ENCODE data around the gene TXNDC2.
"Not testable (repeated sequence)": the region's sequence is repeated elsewhere in the genome, so short reads cannot be mapped to it uniquely, and the experiment has no call there.

TXNDC2 gene

GRCh38 chr18:9884532-9885140, 1.1 kb upstream of the TXNDC2 start:
- DNase-seq (ENCODE audit: low spot score) = no peak

GRCh38 chr18:9886005-9886348, 204 bp downstream of the TXNDC2 start:
- DNase-seq (ENCODE audit: low spot score) = no peak

GRCh38 chr18:9887992-9888391, 2.2 kb downstream of the TXNDC2 start:
- DNase-seq (ENCODE audit: low spot score) = no peak

DNA sequence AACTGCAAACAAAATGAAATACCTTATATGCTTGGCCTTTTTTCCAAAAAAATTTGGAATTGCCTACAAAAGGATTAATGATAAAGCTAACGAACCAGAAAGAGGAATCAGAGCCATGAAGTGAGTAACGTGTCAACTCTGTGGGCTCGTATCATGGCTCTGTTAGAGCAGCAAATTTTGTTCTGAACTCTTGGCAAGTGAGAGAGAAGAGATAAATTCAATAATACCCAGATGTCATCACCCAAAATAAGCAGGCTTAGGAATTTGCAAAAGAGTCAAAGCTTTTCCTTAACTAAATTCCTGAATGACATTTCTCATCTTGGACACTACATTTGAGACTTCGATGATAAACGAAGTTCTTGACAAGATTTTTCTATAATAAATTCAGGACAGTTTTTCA, 4.4 kb downstream of the TXNDC2 start:
- DNase-seq (ENCODE audit: low spot score) = no peak

GRCh38 chr18:9890957-9891356, 5.2 kb downstream of the TXNDC2 start:
- DNase-seq (ENCODE audit: low spot score) = no peak

DNA sequence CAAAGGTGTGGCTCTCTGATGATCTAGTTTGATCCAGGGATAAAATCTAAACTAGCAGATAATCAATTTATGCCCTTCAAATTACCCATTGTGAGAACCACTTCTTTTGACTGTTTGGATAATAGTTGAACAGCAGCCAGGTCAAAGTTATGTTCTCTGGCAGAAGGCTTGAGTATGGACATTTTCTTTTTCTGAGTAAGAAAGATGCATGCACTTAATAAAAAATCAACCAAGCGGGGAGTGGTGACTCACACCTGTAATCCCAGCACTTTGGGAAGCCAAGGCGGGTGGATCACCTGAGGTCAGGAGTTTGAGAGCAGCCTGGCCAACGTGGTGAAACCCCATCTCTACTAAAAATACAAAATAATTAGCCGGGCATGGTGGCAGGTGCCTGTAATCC, 5.7 kb downstream of the TXNDC2 start:
- DNase-seq (ENCODE audit: low spot score) = not testable (repeated sequence)

GRCh38 chr18:9894454-9895068, 8.8 kb downstream of the TXNDC2 start:
- no peak for DNase-seq (ENCODE audit: low spot score)

DNA sequence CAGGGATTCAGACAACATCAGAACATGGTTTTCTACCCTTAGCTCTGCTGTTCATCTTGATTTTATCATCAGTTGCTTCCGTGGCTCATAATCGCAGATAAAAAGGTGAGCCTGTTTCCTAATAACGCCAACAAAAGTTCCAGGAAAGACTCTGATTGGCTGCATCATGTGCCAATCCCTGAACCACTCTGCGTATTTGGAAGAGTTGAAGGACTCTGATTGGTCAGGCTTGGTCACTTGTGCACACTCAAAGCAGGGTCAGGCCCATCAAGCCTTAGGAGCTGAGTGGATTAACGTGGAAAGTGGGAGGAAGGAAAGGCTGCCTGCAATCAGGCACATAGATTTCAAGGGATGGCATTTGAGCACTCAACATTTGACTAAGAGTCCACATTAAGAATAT, 11.4 kb downstream of the TXNDC2 start:
- no peak for DNase-seq (ENCODE audit: low spot score)

- not testable (repeated sequence) for DNase-seq (ENCODE audit: low spot score)
These were observed 12.1 kb downstream of the TXNDC2 start for GRCh38 chr18:9897787-9898291.

DNA sequence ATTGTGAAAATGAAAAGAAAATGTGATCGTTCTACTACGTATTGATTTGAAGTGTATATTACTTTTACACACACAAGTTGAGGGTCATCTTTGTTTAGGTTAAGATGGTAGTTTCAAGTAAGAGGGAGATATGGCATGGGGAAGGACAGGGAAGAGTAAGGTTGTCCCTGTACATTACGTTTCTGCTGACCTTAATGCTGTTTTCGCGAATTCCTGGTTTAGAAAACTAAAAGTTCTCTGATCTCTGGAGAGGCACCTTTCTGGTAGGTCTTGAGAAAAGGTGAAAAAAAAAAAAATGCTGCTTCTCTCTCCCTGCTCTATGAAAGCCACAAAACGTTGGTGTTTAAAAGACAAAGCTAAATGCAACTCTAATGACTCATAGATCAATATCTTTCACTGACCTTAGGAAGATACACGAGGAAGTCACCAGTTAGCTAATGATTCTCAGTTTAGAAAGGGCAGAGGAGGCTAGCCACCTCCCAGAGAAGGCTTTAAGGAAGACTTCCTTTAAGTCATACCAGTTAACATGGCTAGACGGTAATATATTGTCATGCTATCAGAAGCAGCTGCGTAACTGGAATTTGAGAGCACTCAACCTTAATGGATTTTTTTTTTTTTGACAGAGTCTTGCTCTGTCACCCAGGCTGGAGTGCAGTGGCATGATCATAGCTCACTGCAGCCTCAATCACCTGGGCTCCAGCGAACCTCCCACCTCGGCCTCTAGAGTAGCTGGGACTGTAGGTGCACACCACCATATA, 13.2 kb downstream of the TXNDC2 start:
- no peak for DNase-seq (ENCODE audit: low spot score)

- DNase-seq (ENCODE audit: low spot score) = not testable (repeated sequence)
These were observed 13.8 kb downstream of the TXNDC2 start for GRCh38 chr18:9899550-9899930.

DNA sequence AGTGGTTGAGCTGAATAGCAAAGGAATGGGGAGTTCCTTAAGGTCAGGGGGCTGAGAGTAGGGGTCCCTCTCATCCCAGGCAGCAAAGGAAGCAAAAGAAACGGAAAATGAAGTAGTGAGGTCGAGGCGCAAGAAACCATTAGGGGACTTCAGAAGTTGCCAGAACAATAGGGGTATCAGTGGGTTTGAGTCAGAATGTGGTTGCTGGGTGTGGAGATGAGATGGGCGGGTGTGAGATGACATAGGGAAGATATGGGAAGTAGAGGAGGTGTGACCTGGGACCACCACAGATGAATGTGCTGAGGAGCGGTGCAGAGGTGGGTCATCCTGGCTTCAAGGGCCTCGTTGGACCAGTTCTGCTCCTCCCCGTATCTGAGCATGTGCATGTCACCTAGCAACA, 14.9 kb downstream of the TXNDC2 start:
- no peak for DNase-seq (ENCODE audit: low spot score)

GRCh38 chr18:9901377-9901776, 15.6 kb downstream of the TXNDC2 start:
- DNase-seq (ENCODE audit: low spot score) = no peak

DNA sequence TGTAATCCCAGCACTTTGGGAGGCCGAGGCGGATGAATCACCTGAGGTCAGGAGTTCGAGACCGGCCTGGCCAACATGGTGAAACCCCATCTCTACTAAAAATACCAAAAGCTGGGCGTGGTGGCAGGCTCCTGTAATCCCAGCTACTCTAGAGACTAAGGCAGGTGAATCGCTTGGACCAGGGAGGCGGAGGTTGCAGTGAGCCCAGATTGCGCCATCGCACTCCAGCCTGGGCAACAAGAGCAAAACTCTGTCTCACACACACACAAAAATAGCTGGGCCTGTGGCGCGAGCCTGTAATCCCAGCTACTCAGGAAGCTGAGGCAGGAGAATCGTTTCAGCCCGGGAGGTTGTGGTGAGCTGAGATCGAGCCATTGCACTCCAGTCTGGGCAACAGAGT, 16.5 kb downstream of the TXNDC2 start:
- not testable (repeated sequence) for DNase-seq (ENCODE audit: low spot score)

DNA sequence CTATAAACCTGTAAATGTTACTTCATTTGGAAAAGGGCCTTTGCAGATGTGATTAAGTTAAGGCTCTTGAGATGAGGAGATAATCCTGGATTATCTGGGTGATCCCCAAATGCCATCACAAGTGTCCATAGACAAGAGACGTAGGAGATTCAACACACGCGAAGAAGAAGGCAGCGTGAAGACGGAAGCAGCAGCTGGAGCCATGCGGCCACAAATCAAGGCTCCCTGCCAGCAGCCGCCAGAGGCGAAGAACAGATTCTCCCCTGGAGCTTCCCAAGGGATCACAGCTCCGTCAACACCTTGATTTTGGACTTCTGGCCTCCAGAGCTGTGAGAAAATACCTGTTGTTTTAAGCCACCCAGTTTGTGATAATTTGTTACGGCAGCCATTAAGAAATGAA, 17.1 kb downstream of the TXNDC2 start:
- no peak for DNase-seq (ENCODE audit: low spot score)

DNA sequence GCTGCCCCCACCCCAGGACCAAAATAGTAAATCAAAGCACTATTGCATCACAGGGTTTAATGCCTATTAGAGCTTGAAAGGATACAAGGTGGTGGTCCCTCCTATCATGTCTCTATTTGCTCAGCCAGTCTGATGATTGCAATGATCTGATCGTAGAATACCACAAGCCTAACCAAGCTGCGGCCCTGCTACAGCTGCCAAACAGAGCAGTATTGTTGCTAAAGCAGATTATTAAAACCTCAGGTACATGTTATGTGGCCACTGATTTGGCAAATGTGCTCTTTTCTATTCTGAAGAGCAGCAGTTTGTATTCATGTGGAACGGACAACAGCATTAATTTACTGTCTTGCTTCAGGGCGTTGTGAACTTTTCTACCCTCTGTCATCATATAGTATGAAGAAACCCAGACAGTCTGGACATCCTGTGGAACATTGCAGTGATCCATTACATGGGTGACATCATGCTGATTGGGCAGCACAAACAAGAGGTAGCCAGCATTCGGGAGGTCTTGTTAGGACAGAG, 19.7 kb downstream of the TXNDC2 start:
- peak; percentile 12 for DNase-seq (ENCODE audit: low spot score)

DNA sequence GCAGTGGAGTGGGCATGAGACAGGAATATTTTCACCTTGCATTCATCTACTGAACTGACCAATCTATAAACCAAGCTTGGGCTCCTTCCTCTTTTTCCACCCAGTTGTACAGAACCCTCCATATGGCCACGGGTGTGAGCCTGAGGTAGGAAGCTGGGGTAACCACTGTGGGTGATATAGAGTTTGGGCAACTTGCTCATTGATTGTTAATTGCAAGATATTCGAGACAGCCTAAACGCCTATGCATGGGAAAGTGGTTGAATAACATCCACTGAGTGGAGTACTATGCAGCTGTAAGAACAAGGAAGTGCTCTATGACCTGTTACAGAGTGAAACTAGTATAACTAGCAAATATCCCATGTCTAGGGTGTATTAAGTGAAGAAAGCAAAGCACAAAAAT, 20.7 kb downstream of the TXNDC2 start:
- DNase-seq (ENCODE audit: low spot score) = no peak

DNA sequence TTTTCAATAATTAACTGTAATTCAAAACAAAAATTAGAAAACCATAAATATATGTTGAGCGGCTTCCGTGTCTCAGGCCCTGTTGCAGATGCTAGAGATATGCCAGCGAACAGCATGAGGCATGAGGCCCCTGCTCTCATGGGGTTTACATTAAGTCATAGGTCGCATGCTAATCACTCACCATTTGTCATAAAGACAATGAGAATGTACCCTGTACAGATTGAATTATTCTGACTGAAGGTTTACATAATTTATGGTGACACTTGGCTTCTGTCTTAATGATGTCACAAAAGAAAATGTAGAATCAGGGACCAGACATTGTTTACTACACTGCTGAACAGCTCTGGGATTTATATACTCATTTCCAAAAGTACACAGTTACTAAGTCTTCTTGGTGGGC, 22.1 kb downstream of the TXNDC2 start:
- no peak for DNase-seq (ENCODE audit: low spot score)

- DNase-seq (ENCODE audit: low spot score) = no peak
These were observed 24.3 kb downstream of the TXNDC2 start for GRCh38 chr18:9910071-9910470.

GRCh38 chr18:9910661-9911060, 24.9 kb downstream of the TXNDC2 start:
- DNase-seq (ENCODE audit: low spot score) = no peak

DNA sequence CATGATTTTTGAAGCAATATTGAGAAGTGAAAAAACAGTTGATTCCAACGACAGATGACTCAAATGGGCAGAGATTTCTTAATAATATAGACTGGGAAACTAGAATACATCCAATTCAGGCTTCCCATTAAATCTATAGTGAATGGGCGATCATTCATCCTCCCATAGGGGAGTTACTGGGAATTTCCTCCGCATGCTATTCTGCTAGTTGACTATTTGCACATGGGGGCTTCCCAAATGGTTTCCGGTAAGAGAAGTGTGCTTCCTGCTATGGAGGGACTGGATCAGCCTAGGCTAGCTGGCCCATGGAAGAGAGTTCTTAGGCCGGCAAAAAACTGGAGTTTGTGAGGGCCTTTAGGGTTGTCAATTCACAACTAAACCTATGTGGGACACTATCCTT, 25.5 kb downstream of the TXNDC2 start:
- no peak for DNase-seq (ENCODE audit: low spot score)

DNA sequence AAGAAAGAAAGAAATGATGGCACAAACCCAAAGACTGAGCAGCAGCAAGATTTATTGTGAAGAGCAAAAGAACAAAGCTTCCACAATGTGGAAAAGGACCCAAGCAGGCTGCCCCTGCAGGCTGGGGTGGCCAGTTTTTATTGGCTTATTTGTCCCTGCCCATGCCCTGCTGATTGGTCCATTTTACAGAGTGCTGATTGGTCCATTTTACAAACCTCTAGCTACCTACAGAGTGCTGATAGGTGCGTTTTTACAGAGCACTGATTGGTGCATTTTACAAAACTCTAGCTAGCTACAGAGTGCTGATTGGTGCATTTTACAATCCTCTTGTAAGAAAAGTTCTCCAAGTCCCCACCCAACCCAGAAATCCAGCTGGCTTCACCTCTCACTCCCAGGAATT, 26.5 kb downstream of the TXNDC2 start:
- DNase-seq (ENCODE audit: low spot score) = not testable (repeated sequence)

- no peak for DNase-seq (ENCODE audit: low spot score)
These were observed 27.4 kb downstream of the TXNDC2 start for GRCh38 chr18:9913151-9913525.

All from hepatic stellate cell (primary cell).